OCI-LY3 (cell line): ENCODE measurements around the gene IL9.

Experiments
- H2AFZ ChIP-seq: fragments of 200-600, 300-600 bp; shearing (Covaris generic); 2 replicates; pipeline ENCODE4 v1.6.0; 2014; ENCODE audit warnings: antibody characterized with exemption, low read depth, low read length
- H3K27ac ChIP-seq: fragments of 200-600, 300-600 bp; sonication (generic); 2 replicates; pipeline ENCODE4 v1.5.1; 2014; ENCODE audit warnings: mild to moderate bottlenecking, low read length, moderate library complexity, mixed read lengths
- H3K27me3 ChIP-seq: fragments of 200-600, 300-600 bp; sonication (generic); 2 replicates; pipeline ENCODE4 v1.6.1; 2014; ENCODE audit warnings: low read depth, low read length, mixed read lengths
- H3K36me3 ChIP-seq: fragments of 200-600, 300-600 bp; sonication (generic); replicated peaks from 2 replicates; pipeline ENCODE3; 2014; ENCODE audit warnings: low read depth, low read length, mixed read lengths
- H3K4me1 ChIP-seq: fragments of 300-600, 200-600 bp; sonication (generic); 2 replicates; pipeline ENCODE4 v1.6.1; 2014; ENCODE audit warnings: low read length, mixed read lengths
- H3K4me2 ChIP-seq: fragments of 200-600, 300-600 bp; sonication (generic); 2 replicates; pipeline ENCODE4 v1.6.1; 2014; ENCODE audit warnings: low read length, mixed read lengths
- H3K4me3 ChIP-seq: fragments of 300-600, 200-600 bp; sonication (generic); 2 replicates; pipeline ENCODE4 v1.5.1; 2014; ENCODE audit warnings: antibody characterized with exemption, mild to moderate bottlenecking, low read length, moderate library complexity
- H3K79me2 ChIP-seq: fragments of 300-600, 200-600 bp; shearing (Covaris generic); 2 replicates; pipeline ENCODE4 v1.6.1; 2014; ENCODE audit warnings: mild to moderate bottlenecking, low read length, mixed read lengths
- H3K9ac ChIP-seq: fragments of 300-600, 200-600 bp; shearing (Covaris generic); 2 replicates; pipeline ENCODE4 v1.6.0; 2014; ENCODE audit warnings: mild to moderate bottlenecking, low read length, moderate library complexity
- H3K9me3 ChIP-seq: fragments of 200-600, 300-600 bp; shearing (Covaris generic); 2 replicates; pipeline ENCODE4 v1.6.1; 2014; ENCODE audit warnings: low read length, mixed read lengths; ENCODE audit not compliant: insufficient read depth
- H4K20me1 ChIP-seq: fragments of 200-600, 300-600 bp; sonication (generic); 2 replicates; pipeline ENCODE4 v1.6.1; 2016; ENCODE audit warnings: low read length, mixed read lengths; ENCODE audit not compliant: insufficient read depth
- CTCF ChIP-seq: fragments of 200-600, 300-600 bp; sonication (generic); IDR thresholded peaks from 2 replicates; pipeline ENCODE4 v1.5.1; 2014; ENCODE audit warnings: antibody characterized with exemption, low read length, low read depth
- EZH2phosphoT487 ChIP-seq: fragments of 200-600 bp; shearing (Covaris generic); IDR thresholded peaks from 2 replicates; pipeline ENCODE4 v1.6.1; 2018; ENCODE audit warnings: antibody characterized with exemption, mixed run types, low read depth

The IL9 gene

GRCh38 chr5:135900276-135900675, 4.6 kb upstream of the IL9 start:
- H3K27me3 ChIP-seq, result peaks cover 34% of the 10 kb centered on the region
- TF ChIP-seq CTCF, result no peak
- TF ChIP-seq EZH2phosphoT487, result no peak
- H3K36me3 ChIP-seq, result no peaks in the 10 kb centered on the region
- H3K9me3 ChIP-seq, result no peaks in the 10 kb centered on the region
- H4K20me1 ChIP-seq, result no peaks in the 10 kb centered on the region
- no peaks in the 10 kb centered on the region for H3K79me2 ChIP-seq
- H3K27ac ChIP-seq, result no peak overlapping the region
- no peak overlapping the region for H2AFZ ChIP-seq
- no peak overlapping the region for H3K9ac ChIP-seq
- H3K4me1 ChIP-seq, result no peaks in the 10 kb centered on the region
- H3K4me3 ChIP-seq, result no peak overlapping the region
- no peak overlapping the region for H3K4me2 ChIP-seq

- Histone ChIP-seq H3K27ac (no peak overlapping the region), H3K4me2 (no peak overlapping the region), H2AFZ (no peak overlapping the region), H3K9ac (no peak overlapping the region), H3K9me3 (no peaks in the 10 kb centered on the region), H3K27me3 (peaks cover 47% of the 10 kb centered on the region), H3K4me3 (no peak overlapping the region), H3K4me1 (no peaks in the 10 kb centered on the region), H3K79me2 (no peaks in the 10 kb centered on the region), H4K20me1 (no peaks in the 10 kb centered on the region), H3K36me3 (no peaks in the 10 kb centered on the region)
- TF ChIP-seq CTCF, result no peak
- no peak for TF ChIP-seq EZH2phosphoT487
Observed at GRCh38 chr5:135898651-135899050, 3.0 kb upstream of the IL9 start.

- Histone ChIP-seq H2AFZ (no peak overlapping the region), H3K36me3 (no peaks in the 10 kb centered on the region), H3K27me3 (peaks cover 48% of the 10 kb centered on the region), H3K4me3 (no peak overlapping the region), H3K79me2 (no peaks in the 10 kb centered on the region), H3K4me1 (peaks cover 16% of the 10 kb centered on the region), H3K9me3 (no peaks in the 10 kb centered on the region), H3K9ac (no peak overlapping the region), H4K20me1 (no peaks in the 10 kb centered on the region), H3K27ac (no peak overlapping the region), H3K4me2 (no peak overlapping the region)
- TF ChIP-seq CTCF (no peak), EZH2phosphoT487 (no peak)
Observed at GRCh38 chr5:135894789-135895188, 852 bp downstream of the IL9 start.

- Histone ChIP-seq H3K4me1 (peaks cover 16% of the 10 kb centered on the region), H3K27me3 (peaks cover 49% of the 10 kb centered on the region), H3K9ac (no peak overlapping the region), H3K9me3 (no peaks in the 10 kb centered on the region), H4K20me1 (no peaks in the 10 kb centered on the region), H3K4me2 (no peak overlapping the region), H3K4me3 (no peak overlapping the region), H2AFZ (no peak overlapping the region), H3K36me3 (no peaks in the 10 kb centered on the region), H3K27ac (no peak overlapping the region), H3K79me2 (no peaks in the 10 kb centered on the region)
- no peak for TF ChIP-seq CTCF
- no peak for TF ChIP-seq EZH2phosphoT487
Observed at GRCh38 chr5:135894276-135894675, 1.4 kb downstream of the IL9 start.
